H1 (cell line): ENCODE data around the gene DGAT2L6. TPM values are rescaled to one million over a fixed set of nuclear protein-coding genes. Genes with fewer than 3 reads are reported as not detected.

Experiments used
- CTCF ChIA-PET: fragments of 300-600 bp; sonication (Branson Sonifier 250); formaldehyde crosslinking; loops from one replicate; lab custom pipeline; 2021; ENCODE audit not compliant: partially characterized antibody; lab: Charles Lee
- POLR2A ChIA-PET: fragments of 300-600 bp; sonication (Branson Sonifier 250); formaldehyde crosslinking; loops from one replicate; lab custom pipeline; 2021; ENCODE audit warnings: inconsistent platforms; ENCODE audit not compliant: partially characterized antibody; lab: Charles Lee
- DNase-seq, 2 experiments: peaks; one replicate each; pipeline versions ENCODE4 v3.0.0 to v3.0.0-alpha.2; 2010 to 2022; ENCODE audit warnings: low spot score in 2 of 2, low read depth in 1 of 2, mixed read lengths in 1 of 2
- FAIRE-seq: peaks from 2 replicates; lab custom pipeline; 2011; peaks lifted over from hg19 to GRCh38; lab: Jason Lieb, UNC
- H2AFZ ChIP-seq: 2 replicates; pipeline ENCODE4 v1.8.1; 2012; ENCODE audit warnings: low read length, inconsistent platforms
- H2AK5ac ChIP-seq: 2 replicates; pipeline ENCODE4 v1.6.1; 2013; ENCODE audit warnings: low read depth, low read length
- H2BK120ac ChIP-seq: replicated peaks from 2 replicates; pipeline ENCODE3; 2013; ENCODE audit warnings: low read depth, low read length, inconsistent platforms
- H2BK12ac ChIP-seq: 2 replicates; pipeline ENCODE4 v1.6.1; 2013; ENCODE audit warnings: low read depth, low read length
- H2BK15ac ChIP-seq: 2 replicates; pipeline ENCODE4 v1.6.1; 2013; ENCODE audit warnings: low read length
- H2BK20ac ChIP-seq: 2 replicates; pipeline ENCODE4 v1.6.1; 2013; ENCODE audit warnings: low read length
- H2BK5ac ChIP-seq: 2 replicates; pipeline ENCODE4 v1.6.1; 2013; ENCODE audit warnings: low read depth, low read length
- H3K14ac ChIP-seq: 2 replicates; pipeline ENCODE4 v1.6.1; 2013; ENCODE audit warnings: inconsistent platforms; ENCODE audit not compliant: insufficient read length
- H3K18ac ChIP-seq: 2 replicates; pipeline ENCODE4 v1.6.1; 2013; ENCODE audit warnings: low read length; ENCODE audit errors: extremely low read depth
- H3K23ac ChIP-seq: 2 replicates; pipeline ENCODE4 v1.6.1; 2013; ENCODE audit warnings: inconsistent platforms; ENCODE audit not compliant: insufficient read length
- H3K23me2 ChIP-seq: 2 replicates; pipeline ENCODE4 v1.6.1; 2013; ENCODE audit warnings: low read depth, low read length
- H3K27ac ChIP-seq: 2 replicates; pipeline ENCODE4 v1.6.1; 2011; ENCODE audit warnings: low read depth, low read length, inconsistent platforms
- H3K27me3 ChIP-seq, 4 experiments: replicated peaks in 1 of 4; 1 replicate in 1 of 4; 2 replicates in 3 of 4; pipeline versions ENCODE4 v1.6.1 to v1.8.1; 2011 to 2013; ENCODE audit warnings: low read length in 3 of 4, mild to moderate bottlenecking in 3 of 4, inconsistent platforms in 2 of 4, mixed read lengths in 2 of 4, moderate library complexity in 1 of 4; ENCODE audit not compliant: control insufficient read depth in 3 of 4, insufficient read depth in 3 of 4; ENCODE audit errors: extremely low read depth in 1 of 4
- H3K36me3 ChIP-seq, 4 experiments: 2 replicates each; pipeline versions ENCODE4 v1.6.1 to v1.8.1; 2011 to 2013; ENCODE audit warnings: mild to moderate bottlenecking in 4 of 4, low read length in 3 of 4, moderate library complexity in 2 of 4, control low read depth in 1 of 4, inconsistent platforms in 1 of 4; ENCODE audit not compliant: insufficient read depth in 4 of 4, control insufficient read depth in 2 of 4
- H3K4ac ChIP-seq: replicated peaks from 2 replicates; pipeline ENCODE3; 2013; ENCODE audit warnings: low read length, low read depth, mixed read lengths, inconsistent platforms; ENCODE audit not compliant: insufficient read length
- H3K4me1 ChIP-seq, 4 experiments: replicated peaks in 1 of 4; 1 replicate in 1 of 4; 2 replicates in 3 of 4; pipeline versions ENCODE4 v1.6.1 to v1.8.1; 2011 to 2013; ENCODE audit warnings: low read length in 3 of 4, inconsistent platforms in 2 of 4, mixed read lengths in 1 of 4; ENCODE audit not compliant: insufficient read depth in 4 of 4, control insufficient read depth in 3 of 4
- H3K4me2 ChIP-seq, 2 experiments: 2 replicates each; pipeline versions ENCODE4 v1.6.1 to v1.8.1; 2011 to 2013; ENCODE audit warnings: low read depth in 2 of 2, low read length in 2 of 2, control low read depth in 1 of 2, inconsistent platforms in 1 of 2, mild to moderate bottlenecking in 1 of 2; ENCODE audit not compliant: insufficient read depth in 1 of 2
- H3K4me3 ChIP-seq, 4 experiments: fragments of 200-600, 300-600 bp in 1 of 4; sonication (generic), shearing (Covaris generic), sonication (Bioruptor Twin) in 1 of 4; 2 replicates each; pipeline versions ENCODE4 v1.5.1 to v1.8.1; 2011 to 2016; ENCODE audit warnings: low read length in 4 of 4, low read depth in 3 of 4, control low read depth in 2 of 4, inconsistent platforms in 2 of 4, mild to moderate bottlenecking in 2 of 4, mixed read lengths in 1 of 4, moderate library complexity in 1 of 4; ENCODE audit not compliant: insufficient read depth in 2 of 4; ENCODE audit errors: extremely low read depth in 1 of 4
- H3K56ac ChIP-seq: replicated peaks from 2 replicates; pipeline ENCODE3; 2013; ENCODE audit warnings: low read depth, mild to moderate bottlenecking, mixed read lengths, low read length, inconsistent platforms; ENCODE audit not compliant: insufficient read length
- H3K79me1 ChIP-seq: 2 replicates; pipeline ENCODE4 v1.6.1; 2013; ENCODE audit warnings: low read depth, low read length, control low read depth
- H3K79me2 ChIP-seq, 2 experiments: 2 replicates each; pipeline versions ENCODE4 v1.6.1 to v1.8.1; 2012 to 2013; ENCODE audit warnings: low read length in 2 of 2, mild to moderate bottlenecking in 2 of 2, inconsistent platforms in 1 of 2; ENCODE audit not compliant: insufficient read depth in 2 of 2, control insufficient read depth in 1 of 2
- H3K9ac ChIP-seq, 4 experiments: replicated peaks in 1 of 4; 1 replicate in 1 of 4; 2 replicates in 3 of 4; pipeline versions ENCODE4 v1.6.1 to v1.8.1; 2011 to 2013; ENCODE audit warnings: low read depth in 3 of 4, low read length in 3 of 4, control low read depth in 2 of 4, mild to moderate bottlenecking in 2 of 4, moderate library complexity in 2 of 4, inconsistent platforms in 1 of 4; ENCODE audit errors: extremely low read depth in 1 of 4
- H3K9me3 ChIP-seq, 2 experiments: 2 replicates each; pipeline versions ENCODE4 v1.6.1 to v1.8.1; 2012 to 2013; ENCODE audit warnings: mild to moderate bottlenecking in 2 of 2, moderate library complexity in 2 of 2, control low read depth in 1 of 2, inconsistent platforms in 1 of 2, low read depth in 1 of 2, low read length in 1 of 2, mixed read lengths in 1 of 2; ENCODE audit not compliant: insufficient read depth in 2 of 2
- H4K20me1 ChIP-seq, 2 experiments: replicated peaks in 1 of 2; 2 replicates each; pipeline versions ENCODE3 to v1.8.1; 2011 to 2013; ENCODE audit warnings: inconsistent platforms in 2 of 2, low read length in 2 of 2, mild to moderate bottlenecking in 1 of 2; ENCODE audit not compliant: insufficient read depth in 2 of 2, control insufficient read depth in 1 of 2
- H4K5ac ChIP-seq: 2 replicates; pipeline ENCODE4 v1.6.1; 2013; ENCODE audit warnings: low read length, low read depth, mixed read lengths, inconsistent platforms; ENCODE audit not compliant: insufficient read length
- H4K8ac ChIP-seq: 2 replicates; pipeline ENCODE4 v1.8.0; 2013; ENCODE audit warnings: mild to moderate bottlenecking, moderate library complexity, low read length, inconsistent platforms; ENCODE audit not compliant: insufficient read depth; ENCODE audit errors: extremely low read depth
- H4K91ac ChIP-seq: replicated peaks from 2 replicates; pipeline ENCODE3; 2013; ENCODE audit warnings: low read length, mixed read lengths, inconsistent platforms; ENCODE audit not compliant: insufficient read length
- MAFK ChIP-seq: IDR thresholded peaks from 2 replicates; pipeline ENCODE4 v1.6.1; 2012; ENCODE audit warnings: low read depth, mild to moderate bottlenecking, improper control_type of control experiment, low read length
- RAD21 ChIP-seq, 2 experiments: IDR thresholded peaks in 1 of 2; conservative IDR thresholded peaks in 1 of 2; 2 replicates each; pipeline ENCODE4 v1.6.1; 2011; ENCODE audit warnings: low read depth in 2 of 2, low read length in 2 of 2, improper control_type of control experiment in 1 of 2, inconsistent platforms in 1 of 2, mild to moderate bottlenecking in 1 of 2, moderate library complexity in 1 of 2
- WGBS, 2 experiments: shearing (Covaris generic) in 1 of 2; methylation state at CpG; one replicate each; pipeline versions ENCODE4 v1.1.6 to v1.1.7; 2013 to 2015; ENCODE audit warnings: low lambda C conversion rate in 2 of 2, mixed read lengths in 2 of 2, inconsistent platforms in 1 of 2, low coverage in 1 of 2, missing lambda C conversion rate in 1 of 2; ENCODE audit not compliant: insufficient replicate concordance in 2 of 2, insufficient coverage in 1 of 2, insufficient read length in 1 of 2; ENCODE audit errors: extremely low coverage in 1 of 2, missing lambda C conversion rate in 1 of 2; 5-methylcytosine and 5-hydroxymethylcytosine counted together
- polyA plus RNA-seq, 7 experiments: library from polyadenylated mRNA; depleted of rRNA in 3 of 7; stranded (reverse) in 5 of 7; unstranded in 2 of 7; fragments of >200 nt in 5 of 7; fragments of 200-250 nt in 2 of 7; gene quantifications; 1 replicate in 5 of 7; 2 replicates in 1 of 7; 4 replicates in 1 of 7; pipeline versions ENCODE4 v1.2.1 to v1.2.3, GENCODE V29; 2011 to 2013; ENCODE audit warnings: missing spikeins in 2 of 7, mixed read lengths in 2 of 7
- total RNA-seq: library from RNA; stranded (reverse); fragmentation: NEBNext Ultra II Directional; extraction: Animal tissue kit (Norgen Biotek cat#: 25700); gene quantifications from 2 replicates; pipeline ENCODE4 v1.2.1, GENCODE V29; 2021
- TF ChIP-seq, protein P1 (sequence below), 3 experiments: IDR thresholded peaks; 1 replicate in 2 of 3; 2 replicates in 1 of 3; pipeline versions ENCODE4 v1.5.1 to v1.6.1; 2011; ENCODE audit warnings: low read length in 3 of 3, mild to moderate bottlenecking in 3 of 3, inconsistent platforms in 2 of 3, low read depth in 1 of 3, moderate library complexity in 1 of 3; ENCODE audit not compliant: insufficient read depth in 1 of 3; ENCODE audit errors: control extremely low read depth in 1 of 3
- TF ChIP-seq, protein P2 (sequence below): IDR thresholded peaks from 2 replicates; pipeline ENCODE4 v1.6.1; 2012; ENCODE audit warnings: inconsistent platforms
- TF ChIP-seq, protein P3 (sequence below): IDR thresholded peaks from 2 replicates; pipeline ENCODE4 v1.6.1; 2012; ENCODE audit warnings: inconsistent platforms

Gene DGAT2L6
- total and polyA plus RNA-seq, 2 of the 8 experiments (the other 6 are each of a cell fraction or from before 2014, with no cell fraction given) = not detected

DNA sequence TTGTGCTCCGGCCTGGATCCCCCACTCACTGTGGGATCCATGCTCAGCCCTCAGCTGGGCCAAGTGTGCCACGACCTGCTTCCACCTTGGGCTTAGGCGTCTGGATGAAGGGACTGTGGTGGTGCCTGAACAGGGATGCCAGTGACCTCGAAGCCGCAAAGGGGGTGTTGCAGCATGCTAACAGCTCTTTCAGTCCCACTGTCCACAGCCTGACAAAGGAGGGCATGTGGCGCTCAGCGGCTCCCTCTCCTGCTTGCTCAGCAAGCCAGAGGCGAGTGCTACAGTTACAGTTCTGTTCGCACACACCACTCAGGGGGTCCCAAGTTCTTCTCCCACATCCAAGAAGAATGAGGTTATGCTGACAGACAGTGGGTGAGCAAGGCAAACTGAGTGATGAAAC is 49.2 kb upstream of the DGAT2L6 start:
- Histone ChIP-seq H3K56ac (no peak overlapping the region), H2BK5ac (peak overlapping the region; percentile 71; the same call in 1 of the 2 replicates), H3K27ac (no peak overlapping the region), H3K14ac (no peak overlapping the region), H3K9ac (no peak overlapping the region), H3K9me3 (peaks cover 0 to 3% of the 10 kb centered on the region in 2 experiments; a peak in 1 of 4 replicates), H3K79me2 (no peaks in the 10 kb centered on the region), H3K4me2 (0 out of 4 replicates have a peak overlapping the region, but pooled peaks of 1 of the 2 experiments have one; percentile 48), H3K79me1 (no peaks in the 10 kb centered on the region), H4K8ac (no peak overlapping the region), H3K4me1 (peaks cover 0 to 13% (median 5%) of the 10 kb centered on the region in 4 experiments; a peak in 4 of 7 replicates), H2BK20ac (peak overlapping the region; percentile 72; the same call in 1 of the 2 replicates), H2AK5ac (no peak overlapping the region), H3K4ac (no peak overlapping the region), H3K27me3 (no peaks in the 10 kb centered on the region), H3K4me3 (no peak overlapping the region), H2AFZ (peak overlapping the region; percentile 88), H4K5ac (peak overlapping the region; percentile 24), H4K91ac (peak overlapping the region; percentile 89), H2BK120ac (no peak overlapping the region), H2BK12ac (0 out of 2 replicates have a peak overlapping the region, but pooled peaks have one; percentile 39), H3K18ac (peak overlapping the region; percentile 48), H2BK15ac (no peak overlapping the region), H3K23ac (no peak overlapping the region), H4K20me1 (no peaks in the 10 kb centered on the region), H3K23me2 (no peaks in the 10 kb centered on the region), H3K36me3 (no peaks in the 10 kb centered on the region)
- POLR2A ChIA-PET = no interaction called here
- 44% methylated on average over 6 of the region's 9 CpGs; no CpG with 5 or more reads in 1 of the 2 experiments for WGBS, 2 experiments
- DNase-seq = peak in 1 of 2 experiments; percentile 46
- TF ChIP-seq, protein P1, sequence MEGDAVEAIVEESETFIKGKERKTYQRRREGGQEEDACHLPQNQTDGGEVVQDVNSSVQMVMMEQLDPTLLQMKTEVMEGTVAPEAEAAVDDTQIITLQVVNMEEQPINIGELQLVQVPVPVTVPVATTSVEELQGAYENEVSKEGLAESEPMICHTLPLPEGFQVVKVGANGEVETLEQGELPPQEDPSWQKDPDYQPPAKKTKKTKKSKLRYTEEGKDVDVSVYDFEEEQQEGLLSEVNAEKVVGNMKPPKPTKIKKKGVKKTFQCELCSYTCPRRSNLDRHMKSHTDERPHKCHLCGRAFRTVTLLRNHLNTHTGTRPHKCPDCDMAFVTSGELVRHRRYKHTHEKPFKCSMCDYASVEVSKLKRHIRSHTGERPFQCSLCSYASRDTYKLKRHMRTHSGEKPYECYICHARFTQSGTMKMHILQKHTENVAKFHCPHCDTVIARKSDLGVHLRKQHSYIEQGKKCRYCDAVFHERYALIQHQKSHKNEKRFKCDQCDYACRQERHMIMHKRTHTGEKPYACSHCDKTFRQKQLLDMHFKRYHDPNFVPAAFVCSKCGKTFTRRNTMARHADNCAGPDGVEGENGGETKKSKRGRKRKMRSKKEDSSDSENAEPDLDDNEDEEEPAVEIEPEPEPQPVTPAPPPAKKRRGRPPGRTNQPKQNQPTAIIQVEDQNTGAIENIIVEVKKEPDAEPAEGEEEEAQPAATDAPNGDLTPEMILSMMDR (IDR thresholded peaks at IDR 0.05; ENCODE audit: control extremely low read depth in 1 of 3, insufficient read depth in 1 of 3, low read depth in 1 of 3, low read length in 3 of 3) = peak in 1 of 3 experiments; percentile 18; a peak in 1 of 4 replicates
- TF ChIP-seq RAD21 (IDR thresholded peaks at IDR 0.05 in 1 of 2, conservative IDR thresholded peaks at IDR 0.05 in 1 of 2; ENCODE audit: low read depth in 2 of 2, low read length in 2 of 2) (peak in 1 of 2 experiments; percentile 12; a peak in 1 of 4 replicates), MAFK (no peak)
- TF ChIP-seq, protein P2, sequence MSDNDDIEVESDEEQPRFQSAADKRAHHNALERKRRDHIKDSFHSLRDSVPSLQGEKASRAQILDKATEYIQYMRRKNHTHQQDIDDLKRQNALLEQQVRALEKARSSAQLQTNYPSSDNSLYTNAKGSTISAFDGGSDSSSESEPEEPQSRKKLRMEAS = peak; percentile 81
- TF ChIP-seq, protein P3, sequence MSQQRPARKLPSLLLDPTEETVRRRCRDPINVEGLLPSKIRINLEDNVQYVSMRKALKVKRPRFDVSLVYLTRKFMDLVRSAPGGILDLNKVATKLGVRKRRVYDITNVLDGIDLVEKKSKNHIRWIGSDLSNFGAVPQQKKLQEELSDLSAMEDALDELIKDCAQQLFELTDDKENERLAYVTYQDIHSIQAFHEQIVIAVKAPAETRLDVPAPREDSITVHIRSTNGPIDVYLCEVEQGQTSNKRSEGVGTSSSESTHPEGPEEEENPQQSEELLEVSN = peak; percentile 70; the same call in 1 of the 2 replicates
- CTCF ChIA-PET = interaction anchor here (0.8 to 2.1 kb wide), 3 partner anchors 94 to 611 kb away, joined by 3 to 10 read pairs (median 3); no protein-coding TSS in a partner anchor
- FAIRE-seq = peak; percentile 24
